C4-2B (cell line): ENCODE data around the gene OR4D1.

Experiments used
- CTCF ChIP-seq: fragments of 450-650 bp; conservative IDR thresholded peaks from 2 replicates; pipeline ENCODE4 v1.5.1; 2017; ENCODE audit warnings: mild to moderate bottlenecking
- ZFX ChIP-seq: fragments of 450-650 bp; IDR thresholded peaks from 2 replicates; pipeline ENCODE4 v1.6.1; 2017

- no peak for TF ChIP-seq CTCF
- no peak for TF ChIP-seq ZFX
These were observed 48.4 kb downstream of the OR4D1 start for GRCh38 chr17:58196610-58197009.
